GM19468 (cell line): ENCODE results near the gene CLDN6.
A peak's percentile ranks its signal among the peaks of the same experiment; 100 is the strongest.

Source experiments
- ATAC-seq: cut with Tn5 transposase; IDR thresholded peaks from one replicate; pipeline ENCODE4 v1.9.1; 2021; ENCODE audit warnings: mild to moderate bottlenecking, moderate library complexity, moderate number of reproducible peaks; ENCODE audit not compliant: unreplicated experiment; ENCODE audit errors: extremely low read depth

Gene CLDN6

GRCh38 chr16:3015865-3016521 is 2.0 kb downstream of the CLDN6 start:
- no peak for ATAC-seq

GRCh38 chr16:3014971-3015370 is 3.0 kb downstream of the CLDN6 start:
- ATAC-seq = no peak

GRCh38 chr16:3013998-3014690 is 3.8 kb downstream of the CLDN6 start:
- no peak for ATAC-seq

- no peak for ATAC-seq
Measured at GRCh38 chr16:3013491-3013951, 4.5 kb downstream of the CLDN6 start.

GRCh38 chr16:3012828-3013420 is 5.1 kb downstream of the CLDN6 start, which contains the start of gene CLDN9:
TSS of gene CLDN9 (plus strand) at chr16:3012923. CDS start at chr16:3013363, 440 bp downstream.
- no peak for ATAC-seq

DNA sequence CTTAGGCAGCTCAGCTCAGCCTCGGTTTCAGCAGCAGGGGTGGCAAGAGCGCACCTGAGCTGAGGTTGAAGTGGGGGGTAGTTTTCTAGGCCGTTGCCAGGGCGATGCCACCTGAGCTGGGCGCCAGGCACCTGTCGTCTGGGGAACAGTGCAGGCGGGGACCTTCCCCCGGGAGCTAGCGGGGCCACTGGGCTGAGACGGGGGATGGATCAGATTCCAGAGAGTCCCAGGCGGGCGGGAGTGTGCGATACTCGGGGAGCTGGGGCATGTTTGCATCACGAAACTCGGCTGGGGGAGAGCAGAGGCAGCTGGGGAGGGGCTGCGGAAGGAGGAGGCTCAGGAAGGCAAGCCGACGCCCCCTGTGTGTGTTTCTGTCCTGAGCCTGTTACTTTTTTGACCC is 5.7 kb downstream of the CLDN6 start:
- no peak for ATAC-seq

DNA sequence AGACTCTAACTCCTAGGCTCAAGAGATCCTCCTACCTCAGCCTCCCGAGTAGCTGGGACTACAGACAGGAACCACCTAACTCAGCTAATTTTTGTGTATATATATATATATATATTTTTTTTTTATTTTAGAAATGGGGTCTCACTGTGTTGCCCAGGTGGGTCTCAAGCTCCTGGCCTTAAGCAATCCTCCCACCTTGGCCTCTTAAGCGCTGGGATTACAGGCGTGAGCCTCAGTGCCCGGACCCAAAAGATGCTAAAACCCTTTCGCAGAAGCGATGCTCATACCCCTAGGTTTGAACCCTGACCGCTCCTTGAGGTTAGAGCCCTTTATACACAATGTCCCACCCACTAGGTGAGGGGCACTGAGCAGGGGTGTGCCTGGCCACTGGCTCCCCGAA is 7.5 kb downstream of the CLDN6 start:
- no peak for ATAC-seq

- no peak for ATAC-seq
Measured at GRCh38 chr16:3009568-3010390, 8.2 kb downstream of the CLDN6 start.

DNA sequence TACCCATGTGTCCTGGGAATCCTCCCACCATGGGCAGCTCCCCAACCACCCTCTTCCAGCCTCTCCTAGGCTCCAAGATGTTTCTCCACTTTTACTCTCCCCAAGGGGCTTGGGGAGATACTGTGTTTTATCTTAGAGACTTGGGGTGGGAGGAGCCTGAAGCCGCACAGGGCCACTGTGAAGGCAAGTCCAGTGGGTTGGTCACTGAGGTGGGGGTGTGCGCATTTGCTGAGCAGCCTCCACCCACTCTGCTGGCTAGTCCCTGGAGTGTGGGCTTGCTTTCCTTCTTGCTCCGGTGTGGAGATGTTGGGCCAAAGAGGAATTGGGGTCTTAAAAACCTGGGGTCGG is 9.3 kb downstream of the CLDN6 start:
- ATAC-seq = no peak

- ATAC-seq = no peak
Measured at GRCh38 chr16:3007957-3008689, 9.9 kb downstream of the CLDN6 start.

- no peak for ATAC-seq
Measured at GRCh38 chr16:3007059-3007956, 10.7 kb downstream of the CLDN6 start.

DNA sequence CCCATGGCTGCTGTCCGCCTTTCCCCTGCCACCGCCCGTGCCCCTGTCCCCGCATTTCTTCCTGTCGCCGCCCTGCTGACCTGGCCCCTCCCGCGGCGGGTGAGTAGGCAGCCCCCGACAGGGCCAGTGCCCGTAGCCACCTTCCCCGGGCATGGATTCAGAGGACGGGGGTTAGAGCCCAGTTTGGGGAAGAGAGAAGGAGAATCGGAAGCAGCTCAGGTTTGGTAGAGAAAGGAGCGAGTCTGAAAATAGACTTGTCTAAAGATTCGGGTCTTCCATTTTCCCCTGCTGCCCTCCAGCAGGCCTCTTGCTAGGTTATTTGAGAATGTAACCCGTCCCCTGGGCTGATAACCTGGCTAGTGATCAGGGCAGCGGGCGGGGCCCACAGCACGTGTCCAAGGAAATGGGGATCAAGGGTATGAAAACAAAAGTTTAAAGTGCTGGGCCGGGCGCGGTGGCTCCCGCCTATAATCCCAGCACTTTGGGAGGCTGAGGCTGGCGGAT is 13.2 kb downstream of the CLDN6 start:
- no peak for ATAC-seq

DNA sequence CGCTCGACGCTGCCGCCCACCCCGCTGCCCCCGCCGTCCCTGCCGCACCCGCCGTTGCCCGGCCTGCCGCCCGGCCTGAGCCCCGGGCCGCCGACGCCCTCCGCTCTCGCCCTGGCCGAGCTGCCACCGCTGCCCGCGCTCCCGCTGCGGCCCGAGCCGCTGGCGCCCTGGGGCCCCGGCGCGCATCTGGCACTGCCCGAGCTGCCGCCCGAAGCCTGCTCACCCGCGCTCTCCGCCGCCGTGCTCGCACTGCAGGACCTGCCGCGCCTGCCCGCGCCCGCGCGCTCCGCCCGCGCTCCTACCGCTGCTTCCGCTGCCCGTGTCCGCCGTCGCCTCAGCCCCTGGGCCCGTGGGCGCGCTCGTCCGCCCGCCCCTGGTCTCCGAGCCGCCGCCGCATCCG is 13.7 kb downstream of the CLDN6 start:
- ATAC-seq = no peak

- peak; percentile 89 for ATAC-seq
Measured at GRCh38 chr16:3003582-3004270, 14.3 kb downstream of the CLDN6 start.

- ATAC-seq = no peak
Measured at GRCh38 chr16:3001316-3001715, 16.7 kb downstream of the CLDN6 start.

GRCh38 chr16:3000540-3000939 is 17.4 kb downstream of the CLDN6 start:
- no peak for ATAC-seq

DNA sequence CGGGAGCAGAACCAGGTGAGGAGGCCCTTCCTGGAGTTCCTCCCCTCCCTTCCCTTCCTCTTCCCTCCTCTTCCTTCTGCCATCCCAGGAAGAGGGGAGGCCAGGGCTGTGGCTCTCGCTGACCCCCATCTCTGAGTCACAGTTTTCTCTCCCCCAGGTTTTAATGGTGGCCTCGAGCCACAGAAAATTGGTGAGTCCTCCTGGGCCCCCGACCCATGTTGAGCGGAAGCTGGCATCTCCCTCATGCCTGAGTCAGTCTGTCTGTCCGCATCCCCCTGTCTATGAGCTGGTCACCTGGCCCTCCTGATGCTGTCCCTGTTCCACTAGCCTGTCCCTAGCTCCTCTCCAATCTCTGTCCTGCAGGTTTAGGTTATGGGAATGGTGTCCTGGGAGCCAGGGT is 18.1 kb downstream of the CLDN6 start:
- no peak for ATAC-seq

- no peak for ATAC-seq
Measured at GRCh38 chr16:2996298-2996697, 21.7 kb downstream of the CLDN6 start.
